MM.1S (cell line): Measurements from ENCODE around the gene STAU1.

Experiments used
- DNase-seq: peaks from one replicate; pipeline ENCODE4 v3.0.0-alpha.2; 2015
- H2AFZ ChIP-seq: fragments of 300-600 bp; sonication (generic); 2 replicates; pipeline ENCODE4 v1.6.0; 2016; ENCODE audit warnings: antibody characterized with exemption, low read length
- H3F3A ChIP-seq: fragments of 300-600 bp; sonication (generic); 2 replicates; pipeline ENCODE4 v1.6.1; 2016; ENCODE audit warnings: mild to moderate bottlenecking, antibody characterized with exemption, low read length, moderate library complexity, mixed read lengths; ENCODE audit not compliant: insufficient read depth
- H3K27ac ChIP-seq: fragments of 300-600 bp; sonication (generic); 2 replicates; pipeline ENCODE4 v1.5.1; 2016; ENCODE audit warnings: mild to moderate bottlenecking, low read length
- H3K27me3 ChIP-seq: fragments of 300-600 bp; sonication (generic); replicated peaks from 2 replicates; pipeline ENCODE4 v1.6.0; 2016; ENCODE audit warnings: low read length; ENCODE audit not compliant: insufficient read depth
- H3K36me3 ChIP-seq: fragments of 300-600 bp; sonication (generic); replicated peaks from 2 replicates; pipeline ENCODE4 v1.6.1; 2016; ENCODE audit warnings: mild to moderate bottlenecking, low read length, mixed read lengths; ENCODE audit not compliant: insufficient read depth
- H3K4me1 ChIP-seq: fragments of 300-600 bp; sonication (generic); 2 replicates; pipeline ENCODE4 v1.6.1; 2016; ENCODE audit warnings: low read length, mixed read lengths
- H3K4me2 ChIP-seq: fragments of 300-600 bp; sonication (generic); 2 replicates; pipeline ENCODE4 v1.6.0; 2016; ENCODE audit warnings: low read depth, low read length
- H3K4me3 ChIP-seq: fragments of 300-600 bp; sonication (generic); 2 replicates; pipeline ENCODE4 v1.5.1; 2016; ENCODE audit warnings: low read length, mixed read lengths
- H3K79me2 ChIP-seq: fragments of 300-600 bp; sonication (generic); 2 replicates; pipeline ENCODE4 v1.6.1; 2016; ENCODE audit warnings: mixed run types, low read length, mixed read lengths
- H3K9ac ChIP-seq: fragments of 300-600 bp; sonication (generic); 2 replicates; pipeline ENCODE4 v1.6.1; 2016; ENCODE audit warnings: low read length, mixed read lengths
- H3K9me2 ChIP-seq: fragments of 300-600 bp; sonication (generic); replicated peaks from 2 replicates; pipeline ENCODE4 v1.6.1; 2016; ENCODE audit warnings: mild to moderate bottlenecking, low read length, mixed read lengths; ENCODE audit not compliant: insufficient read depth
- H3K9me3 ChIP-seq: fragments of 300-600 bp; sonication (generic); replicated peaks from 2 replicates; pipeline ENCODE4 v1.6.1; 2016; ENCODE audit warnings: mild to moderate bottlenecking, low read length, mixed read lengths; ENCODE audit not compliant: insufficient read depth
- H4K20me1 ChIP-seq: fragments of 300-600 bp; sonication (generic); 2 replicates; pipeline ENCODE4 v1.6.1; 2016; ENCODE audit warnings: mild to moderate bottlenecking, low read length, moderate library complexity, mixed read lengths; ENCODE audit not compliant: insufficient read depth
- EZH2 ChIP-seq: fragments of 300-600 bp; sonication (generic); optimal IDR thresholded peaks from 2 replicates; pipeline ENCODE3; 2017; ENCODE audit warnings: low read depth, mild to moderate bottlenecking, antibody characterized with exemption, low read length, mixed read lengths
- EZH2phosphoT487 ChIP-seq: fragments of 300-600 bp; sonication (generic); IDR thresholded peaks from 2 replicates; pipeline ENCODE4 v1.6.1; 2018; ENCODE audit warnings: antibody characterized with exemption, low read length
- TF ChIP-seq, protein P1 (sequence below): fragments of 300-600 bp; sonication (generic); IDR thresholded peaks from 2 replicates; pipeline ENCODE4 v1.5.1; 2016; ENCODE audit warnings: antibody characterized with exemption, low read length, mixed read lengths

STAU1 gene

GRCh38 chr20:49140834-49141233 is 47.3 kb downstream of the STAU1 start:
- Histone ChIP-seq H3K4me1 (no peaks in the 10 kb centered on the region), H3K36me3 (no peaks in the 10 kb centered on the region), H3K27me3 (no peaks in the 10 kb centered on the region), H3K9me2 (no peaks in the 10 kb centered on the region), H3K9ac (no peak overlapping the region), H3F3A (no peaks in the 10 kb centered on the region), H3K4me3 (no peak overlapping the region), H2AFZ (no peak overlapping the region), H3K79me2 (peaks cover 11% of the 10 kb centered on the region), H4K20me1 (no peaks in the 10 kb centered on the region), H3K9me3 (no peaks in the 10 kb centered on the region), H3K27ac (no peak overlapping the region), H3K4me2 (peak overlapping the region; percentile 42)
- DNase-seq = no peak
- TF ChIP-seq EZH2 = no peak
- TF ChIP-seq, protein P1, sequence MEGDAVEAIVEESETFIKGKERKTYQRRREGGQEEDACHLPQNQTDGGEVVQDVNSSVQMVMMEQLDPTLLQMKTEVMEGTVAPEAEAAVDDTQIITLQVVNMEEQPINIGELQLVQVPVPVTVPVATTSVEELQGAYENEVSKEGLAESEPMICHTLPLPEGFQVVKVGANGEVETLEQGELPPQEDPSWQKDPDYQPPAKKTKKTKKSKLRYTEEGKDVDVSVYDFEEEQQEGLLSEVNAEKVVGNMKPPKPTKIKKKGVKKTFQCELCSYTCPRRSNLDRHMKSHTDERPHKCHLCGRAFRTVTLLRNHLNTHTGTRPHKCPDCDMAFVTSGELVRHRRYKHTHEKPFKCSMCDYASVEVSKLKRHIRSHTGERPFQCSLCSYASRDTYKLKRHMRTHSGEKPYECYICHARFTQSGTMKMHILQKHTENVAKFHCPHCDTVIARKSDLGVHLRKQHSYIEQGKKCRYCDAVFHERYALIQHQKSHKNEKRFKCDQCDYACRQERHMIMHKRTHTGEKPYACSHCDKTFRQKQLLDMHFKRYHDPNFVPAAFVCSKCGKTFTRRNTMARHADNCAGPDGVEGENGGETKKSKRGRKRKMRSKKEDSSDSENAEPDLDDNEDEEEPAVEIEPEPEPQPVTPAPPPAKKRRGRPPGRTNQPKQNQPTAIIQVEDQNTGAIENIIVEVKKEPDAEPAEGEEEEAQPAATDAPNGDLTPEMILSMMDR = no peak
- no peak for TF ChIP-seq EZH2phosphoT487

DNA sequence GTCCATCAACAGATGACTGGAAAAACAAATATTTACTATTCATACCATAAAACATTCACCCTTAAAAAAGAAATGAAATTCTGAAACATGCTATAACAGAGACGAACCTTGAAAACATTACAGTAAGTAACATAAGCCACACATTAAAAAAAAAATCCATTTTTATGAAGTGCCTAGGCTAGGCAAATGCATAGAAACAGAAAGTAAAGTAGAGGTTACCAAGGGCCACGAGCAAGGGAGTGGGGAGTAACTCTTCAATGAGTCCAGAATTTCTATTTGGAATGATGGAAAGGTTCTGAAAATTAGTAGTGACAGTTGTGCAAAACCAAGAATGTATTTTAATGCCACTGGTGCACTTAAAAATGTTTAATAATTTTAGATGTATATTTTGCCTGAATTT is 47.7 kb downstream of the STAU1 start:
- no peaks in the 10 kb centered on the region for H3K9me3 ChIP-seq

GRCh38 chr20:49138431-49138830 is 49.7 kb downstream of the STAU1 start:
- no peak overlapping the region for H2AFZ ChIP-seq
- no peaks in the 10 kb centered on the region for H3K36me3 ChIP-seq
- H4K20me1 ChIP-seq = no peaks in the 10 kb centered on the region
- H3K27ac ChIP-seq = no peak overlapping the region
- H3K79me2 ChIP-seq = peaks cover 11% of the 10 kb centered on the region
- no peaks in the 10 kb centered on the region for H3K9me3 ChIP-seq
- TF ChIP-seq EZH2phosphoT487 (no peak), EZH2 (no peak)
- TF ChIP-seq, protein P1 = no peak
- no peak for DNase-seq
- no peak overlapping the region for H3K9ac ChIP-seq
- H3K4me2 ChIP-seq = no peak overlapping the region
- H3K27me3 ChIP-seq = no peaks in the 10 kb centered on the region
- no peaks in the 10 kb centered on the region for H3K4me1 ChIP-seq
- no peak overlapping the region for H3K4me3 ChIP-seq
- H3K9me2 ChIP-seq = no peaks in the 10 kb centered on the region
- H3F3A ChIP-seq = no peaks in the 10 kb centered on the region

More for the DNA sequence above, 47.7 kb downstream of the STAU1 start:
- H4K20me1 ChIP-seq = no peaks in the 10 kb centered on the region
- H3K36me3 ChIP-seq = no peaks in the 10 kb centered on the region
- H3K4me3 ChIP-seq = no peak overlapping the region
- no peak for TF ChIP-seq EZH2
- TF ChIP-seq EZH2phosphoT487 = no peak
- TF ChIP-seq, protein P1 = no peak
- H3K9me2 ChIP-seq = no peaks in the 10 kb centered on the region
- H2AFZ ChIP-seq = no peak overlapping the region
- H3K27ac ChIP-seq = no peak overlapping the region
- H3K4me2 ChIP-seq = peak overlapping the region; percentile 42
- peak; percentile 26 for DNase-seq
- no peak overlapping the region for H3K9ac ChIP-seq
- H3F3A ChIP-seq = no peaks in the 10 kb centered on the region
- no peaks in the 10 kb centered on the region for H3K4me1 ChIP-seq
- no peaks in the 10 kb centered on the region for H3K27me3 ChIP-seq
- peaks cover 11% of the 10 kb centered on the region for H3K79me2 ChIP-seq
